ENCODE measurements around the gene CAPN13.
A peak's percentile ranks its signal among the peaks of the same experiment; 100 is the strongest.

CAPN13 gene

GRCh38 chr2:30798536-30798991 is 8.7 kb downstream of the CAPN13 start:
- no peaks in the 10 kb centered on the region for H3K79me2 ChIP-seq (ENCODE audit: insufficient read depth, low read length)
- no peaks in the 10 kb centered on the region for H4K20me1 ChIP-seq (ENCODE audit: insufficient read depth, low read length, poor library complexity, severe bottlenecking)
- TF ChIP-seq EZH2phosphoT487 (IDR thresholded peaks at IDR 0.05; ENCODE audit: borderline replicate concordance) (no peak), CTCF (conservative IDR thresholded peaks at IDR 0.05; ENCODE audit: low read length) (no peak)
- H3K4me3 ChIP-seq (ENCODE audit: low read length, poor library complexity, severe bottlenecking), result no peak overlapping the region
- no peaks in the 10 kb centered on the region for H3K36me3 ChIP-seq (ENCODE audit: insufficient read depth, low read length)
- peak overlapping the region; percentile 16; the same call in 1 of the 2 replicates for H2AFZ ChIP-seq (ENCODE audit: low read length)
- H3K9ac ChIP-seq (ENCODE audit: low read depth, low read length, poor library complexity, severe bottlenecking), result no peak overlapping the region
- no peaks in the 10 kb centered on the region for H3K9me2 ChIP-seq (replicated peaks; ENCODE audit: low read depth, low read length)
- H3K27me3 ChIP-seq (ENCODE audit: insufficient read depth, low read length, poor library complexity, severe bottlenecking), result peaks cover 5% of the 10 kb centered on the region
- no peaks in the 10 kb centered on the region for H3K9me3 ChIP-seq (ENCODE audit: insufficient read depth, low read depth, low read length)
- H3K4me1 ChIP-seq (ENCODE audit: insufficient read depth, low read length, poor library complexity, severe bottlenecking), result no peaks in the 10 kb centered on the region
- no peaks in the 10 kb centered on the region for H3F3A ChIP-seq (ENCODE audit: low read depth)
- no peak overlapping the region for H3K4me2 ChIP-seq (ENCODE audit: low read depth, low read length, poor library complexity, severe bottlenecking)

- Histone ChIP-seq H2AFZ (ENCODE audit: low read length) (no peak overlapping the region), H3F3A (ENCODE audit: low read depth) (no peaks in the 10 kb centered on the region), H3K27me3 (ENCODE audit: insufficient read depth, low read length, poor library complexity, severe bottlenecking) (peaks cover 11% of the 10 kb centered on the region), H3K9ac (ENCODE audit: low read depth, low read length, poor library complexity, severe bottlenecking) (no peak overlapping the region), H3K4me2 (ENCODE audit: low read depth, low read length, poor library complexity, severe bottlenecking) (no peak overlapping the region), H4K20me1 (ENCODE audit: insufficient read depth, low read length, poor library complexity, severe bottlenecking) (no peaks in the 10 kb centered on the region), H3K4me1 (ENCODE audit: insufficient read depth, low read length, poor library complexity, severe bottlenecking) (no peaks in the 10 kb centered on the region), H3K9me2 (replicated peaks; ENCODE audit: low read depth, low read length) (no peaks in the 10 kb centered on the region), H3K9me3 (ENCODE audit: insufficient read depth, low read depth, low read length) (no peaks in the 10 kb centered on the region), H3K36me3 (ENCODE audit: insufficient read depth, low read length) (no peaks in the 10 kb centered on the region), H3K4me3 (ENCODE audit: low read length, poor library complexity, severe bottlenecking) (no peak overlapping the region), H3K79me2 (ENCODE audit: insufficient read depth, low read length) (no peaks in the 10 kb centered on the region)
- no peak for TF ChIP-seq CTCF (conservative IDR thresholded peaks at IDR 0.05; ENCODE audit: low read length)
- no peak for TF ChIP-seq EZH2phosphoT487 (IDR thresholded peaks at IDR 0.05; ENCODE audit: borderline replicate concordance)
Observed at GRCh38 chr2:30797381-30798015, 9.7 kb downstream of the CAPN13 start.

- H2AFZ ChIP-seq (ENCODE audit: low read length), result no peak overlapping the region
- TF ChIP-seq EZH2phosphoT487 (IDR thresholded peaks at IDR 0.05; ENCODE audit: borderline replicate concordance), result no peak
- no peak for TF ChIP-seq CTCF (conservative IDR thresholded peaks at IDR 0.05; ENCODE audit: low read length)
- peaks cover 19% of the 10 kb centered on the region for H3K27me3 ChIP-seq (ENCODE audit: insufficient read depth, low read length, poor library complexity, severe bottlenecking)
- no peaks in the 10 kb centered on the region for H3K4me1 ChIP-seq (ENCODE audit: insufficient read depth, low read length, poor library complexity, severe bottlenecking)
- no peaks in the 10 kb centered on the region for H3K9me2 ChIP-seq (replicated peaks; ENCODE audit: low read depth, low read length)
- no peaks in the 10 kb centered on the region for H3F3A ChIP-seq (ENCODE audit: low read depth)
- H3K9ac ChIP-seq (ENCODE audit: low read depth, low read length, poor library complexity, severe bottlenecking), result no peak overlapping the region
- H3K4me3 ChIP-seq (ENCODE audit: low read length, poor library complexity, severe bottlenecking), result no peak overlapping the region
- H3K4me2 ChIP-seq (ENCODE audit: low read depth, low read length, poor library complexity, severe bottlenecking), result no peak overlapping the region
- H3K36me3 ChIP-seq (ENCODE audit: insufficient read depth, low read length), result no peaks in the 10 kb centered on the region
- H3K9me3 ChIP-seq (ENCODE audit: insufficient read depth, low read depth, low read length), result no peaks in the 10 kb centered on the region
- H4K20me1 ChIP-seq (ENCODE audit: insufficient read depth, low read length, poor library complexity, severe bottlenecking), result no peaks in the 10 kb centered on the region
- no peaks in the 10 kb centered on the region for H3K79me2 ChIP-seq (ENCODE audit: insufficient read depth, low read length)
Observed at GRCh38 chr2:30796699-30797098, 10.5 kb downstream of the CAPN13 start.
